ENCODE measurements around the gene UVRAG. TPM values are rescaled to one million over a fixed set of nuclear protein-coding genes. Genes with fewer than 3 reads are reported as not detected.
A peak's percentile ranks its signal among the peaks of the same experiment; 100 is the strongest.

The UVRAG gene
- total and polyA plus RNA-seq, 2 of the 4 experiments (the other 2 are of a cell fraction): 5.6 to 10.9 TPM

- Histone ChIP-seq H2BK5ac (ENCODE audit: low read depth, low read length, poor library complexity, severe bottlenecking) (peak overlapping the region; percentile 1), H3K9me3 (ENCODE audit: control insufficient read depth, insufficient read depth, low read length) (no peaks in the 10 kb centered on the region), H2AK5ac (ENCODE audit: low read depth, low read length) (no peak overlapping the region), H3K23ac (ENCODE audit: low read depth, low read length) (no peak overlapping the region), H2BK15ac (ENCODE audit: low read depth, low read length) (no peak overlapping the region), H3K9me1 (ENCODE audit: insufficient read depth, low read length) (0 out of 2 replicates have a peak, but pooled peaks cover 3% of the 10 kb centered on the region), H4K8ac (ENCODE audit: low read depth in 2 of 2, low read length in 2 of 2) (no peak overlapping the region; a peak in 1 of 4 replicates), H3K56ac (ENCODE audit: extremely low read depth, insufficient read depth, low read length) (no peak overlapping the region), H3K4me1 (ENCODE audit: control insufficient read depth, insufficient read depth, low read length) (peaks cover 13% of the 10 kb centered on the region), H2BK120ac (ENCODE audit: low read depth, low read length) (no peak overlapping the region), H3K9ac (ENCODE audit: low read depth, low read length) (no peak overlapping the region), H4K91ac (ENCODE audit: insufficient read depth, low read depth, low read length) (no peak overlapping the region), H3K4ac (ENCODE audit: low read depth, low read length) (no peak overlapping the region), H4K5ac (ENCODE audit: low read depth, low read length) (no peak overlapping the region), H3K36me3 (ENCODE audit: control insufficient read depth, insufficient read depth, low read length) (no peaks in the 10 kb centered on the region), H4K20me1 (ENCODE audit: insufficient read depth, low read length) (no peaks in the 10 kb centered on the region), H3K4me2 (ENCODE audit: low read depth, low read length) (peak overlapping the region; percentile 72), H3K79me1 (ENCODE audit: low read depth in 1 of 2, low read length in 2 of 2) (0 out of 4 replicates have a peak, but pooled peaks cover 0 to 4% of the 10 kb centered on the region in 2 experiments), H3K18ac (ENCODE audit: low read depth, low read length) (no peak overlapping the region), H2AFZ (replicated peaks; ENCODE audit: low read length, poor library complexity) (no peak overlapping the region), H3K14ac (replicated peaks; ENCODE audit: low read depth, low read length) (no peak overlapping the region), H3K27me3 (ENCODE audit: control insufficient read depth, insufficient read depth, low read length) (no peaks in the 10 kb centered on the region), H3K4me3 (ENCODE audit: insufficient read depth, low read depth, low read length) (no peak overlapping the region), H2AK9ac (replicated peaks; ENCODE audit: low read depth, low read length, poor library complexity) (no peak overlapping the region), H3K27ac (ENCODE audit: insufficient read depth, low read length) (no peak overlapping the region), H2BK20ac (ENCODE audit: low read depth, low read length) (no peak overlapping the region)
- ChIA-PET CTCF (interaction anchor here (1.0 kb wide), 1 partner anchor 49 kb away, joined by 3 read pairs; no protein-coding TSS in a partner anchor), POLR2A (ENCODE audit: unreplicated experiment) (no interaction called here)
- TF ChIP-seq RFX5 (IDR thresholded peaks at IDR 0.05; ENCODE audit: low read depth, low read length) (no peak), CEBPB (IDR thresholded peaks at IDR 0.05; ENCODE audit: low read depth, low read length) (no peak), SMC3 (IDR thresholded peaks at IDR 0.05; ENCODE audit: low read depth, low read length) (no peak), RAD21 (IDR thresholded peaks at IDR 0.05; ENCODE audit: low read length) (no peak), BHLHE40 (IDR thresholded peaks at IDR 0.05; ENCODE audit: low read depth, low read length) (no peak), MAZ (IDR thresholded peaks at IDR 0.05; ENCODE audit: borderline replicate concordance, low read depth, low read length) (no peak), NFE2L2 (IDR thresholded peaks at IDR 0.05; ENCODE audit: low read depth, low read length) (no peak), RCOR1 (IDR thresholded peaks at IDR 0.05; ENCODE audit: insufficient replicate concordance, low read length) (no peak), CHD1 (IDR thresholded peaks at IDR 0.05; ENCODE audit: low read depth, low read length) (no peak), MXI1 (IDR thresholded peaks at IDR 0.05; ENCODE audit: borderline replicate concordance, low read depth, low read length) (no peak)
- TF ChIP-seq, protein P1, sequence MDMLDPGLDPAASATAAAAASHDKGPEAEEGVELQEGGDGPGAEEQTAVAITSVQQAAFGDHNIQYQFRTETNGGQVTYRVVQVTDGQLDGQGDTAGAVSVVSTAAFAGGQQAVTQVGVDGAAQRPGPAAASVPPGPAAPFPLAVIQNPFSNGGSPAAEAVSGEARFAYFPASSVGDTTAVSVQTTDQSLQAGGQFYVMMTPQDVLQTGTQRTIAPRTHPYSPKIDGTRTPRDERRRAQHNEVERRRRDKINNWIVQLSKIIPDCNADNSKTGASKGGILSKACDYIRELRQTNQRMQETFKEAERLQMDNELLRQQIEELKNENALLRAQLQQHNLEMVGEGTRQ (IDR thresholded peaks at IDR 0.05; ENCODE audit: low read depth, low read length): no peak
- TF ChIP-seq, protein P2, sequence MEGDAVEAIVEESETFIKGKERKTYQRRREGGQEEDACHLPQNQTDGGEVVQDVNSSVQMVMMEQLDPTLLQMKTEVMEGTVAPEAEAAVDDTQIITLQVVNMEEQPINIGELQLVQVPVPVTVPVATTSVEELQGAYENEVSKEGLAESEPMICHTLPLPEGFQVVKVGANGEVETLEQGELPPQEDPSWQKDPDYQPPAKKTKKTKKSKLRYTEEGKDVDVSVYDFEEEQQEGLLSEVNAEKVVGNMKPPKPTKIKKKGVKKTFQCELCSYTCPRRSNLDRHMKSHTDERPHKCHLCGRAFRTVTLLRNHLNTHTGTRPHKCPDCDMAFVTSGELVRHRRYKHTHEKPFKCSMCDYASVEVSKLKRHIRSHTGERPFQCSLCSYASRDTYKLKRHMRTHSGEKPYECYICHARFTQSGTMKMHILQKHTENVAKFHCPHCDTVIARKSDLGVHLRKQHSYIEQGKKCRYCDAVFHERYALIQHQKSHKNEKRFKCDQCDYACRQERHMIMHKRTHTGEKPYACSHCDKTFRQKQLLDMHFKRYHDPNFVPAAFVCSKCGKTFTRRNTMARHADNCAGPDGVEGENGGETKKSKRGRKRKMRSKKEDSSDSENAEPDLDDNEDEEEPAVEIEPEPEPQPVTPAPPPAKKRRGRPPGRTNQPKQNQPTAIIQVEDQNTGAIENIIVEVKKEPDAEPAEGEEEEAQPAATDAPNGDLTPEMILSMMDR (conservative IDR thresholded peaks at IDR 0.05; ENCODE audit: low read depth, low read length): no peak
- ATAC-seq (ENCODE audit: low read depth) (peak; percentile 36; the same call in 1 of the 2 replicates), DNase-seq (peak; percentile 15)
- intact Hi-C loops (cut with micrococcal nuclease): no loop called here
- no TSS peak for BruUV-seq (replicated peaks)
- dilution Hi-C loops (cut with HindIII; ENCODE audit: low sequenced_read_pairs, unreplicated experiment): no loop called here
- in situ Hi-C loops (cut with MboI; ENCODE audit: low sequenced_read_pairs): no loop called here
- WGBS, 2 experiments (ENCODE audit: extremely low coverage in 2 of 2, insufficient read length in 1 of 2): 83% methylated on average over 1 of the region's 1 CpG; no CpG with 5 or more reads in 1 of the 2 experiments
Observed at GRCh38 chr11:76077575-76078150, 262.7 kb downstream of the UVRAG start.

Data from IMR-90 (cell line).